OCI-M2 (cell line): Measurements from ENCODE around the gene CHAD.
"Not testable (repeated sequence)": the region's sequence is repeated elsewhere in the genome, so short reads cannot be mapped to it uniquely, and the experiment has no call there.

Experiments
- DNase-seq: peaks from one replicate; lab custom pipeline; 2025; ENCODE audit not compliant: unreplicated experiment; lab: John Stamatoyannopoulos, UW

Gene CHAD

GRCh38 chr17:50475362-50475761 lies 6.7 kb upstream of the CHAD start:
- no peak for DNase-seq

DNA sequence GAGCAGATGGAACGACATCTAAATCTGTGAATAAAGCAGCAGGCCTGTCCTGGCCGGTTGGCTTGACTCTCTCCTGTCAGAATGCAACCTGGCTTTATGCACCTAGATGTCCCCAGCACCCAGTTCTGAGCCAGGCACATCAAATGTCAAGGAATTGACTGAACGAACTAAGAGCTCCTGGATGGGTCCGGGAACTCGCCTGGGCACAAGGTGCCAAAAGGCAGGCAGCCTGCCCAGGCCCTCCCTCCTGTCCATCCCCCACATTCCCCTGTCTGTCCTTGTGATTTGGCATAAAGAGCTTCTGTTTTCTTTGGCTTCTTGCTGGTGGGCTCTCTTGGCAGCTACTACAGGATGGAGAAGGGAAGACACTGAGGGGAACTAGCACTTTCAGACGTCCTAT lies 5.8 kb upstream of the CHAD start:
- DNase-seq, result no peak

DNA sequence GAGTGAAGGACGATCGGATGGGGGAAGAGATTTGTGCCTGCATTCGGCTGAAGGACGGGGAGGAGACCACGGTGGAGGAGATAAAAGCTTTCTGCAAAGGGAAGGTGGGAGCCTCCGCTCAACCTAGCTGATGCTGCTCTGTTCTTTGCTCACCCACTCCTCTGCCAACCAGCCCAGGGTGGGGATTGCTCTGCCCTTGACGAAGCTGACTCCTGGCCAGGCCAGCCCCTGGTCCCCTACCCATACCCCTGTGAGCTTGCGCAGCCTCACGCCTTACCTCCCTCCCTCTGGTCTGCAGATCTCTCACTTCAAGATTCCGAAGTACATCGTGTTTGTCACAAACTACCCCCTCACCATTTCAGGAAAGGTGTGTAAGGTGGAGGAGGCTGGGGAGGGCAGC lies 5.2 kb upstream of the CHAD start:
- DNase-seq, result no peak

- DNase-seq, result not testable (repeated sequence)
These were observed 4.1 kb upstream of the CHAD start for GRCh38 chr17:50472761-50473161.

DNA sequence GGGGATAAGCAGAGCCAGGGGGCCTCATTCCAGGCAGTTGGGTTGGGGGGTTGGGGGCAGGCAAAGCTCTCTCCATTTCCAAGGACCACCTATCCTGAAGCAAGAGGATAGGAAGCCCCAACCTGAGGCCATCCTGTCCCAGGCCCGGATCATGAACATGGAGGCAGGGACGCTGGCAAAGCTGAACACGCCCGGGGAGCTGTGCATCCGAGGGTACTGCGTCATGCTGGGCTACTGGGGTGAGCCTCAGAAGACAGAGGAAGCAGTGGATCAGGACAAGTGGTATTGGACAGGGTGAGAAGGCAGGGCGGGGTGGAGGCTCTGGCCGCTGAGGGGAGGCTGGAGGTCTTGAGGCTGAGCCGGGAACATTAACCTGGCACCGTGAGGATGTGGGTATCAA lies 3.6 kb upstream of the CHAD start:
- DNase-seq, result no peak

DNA sequence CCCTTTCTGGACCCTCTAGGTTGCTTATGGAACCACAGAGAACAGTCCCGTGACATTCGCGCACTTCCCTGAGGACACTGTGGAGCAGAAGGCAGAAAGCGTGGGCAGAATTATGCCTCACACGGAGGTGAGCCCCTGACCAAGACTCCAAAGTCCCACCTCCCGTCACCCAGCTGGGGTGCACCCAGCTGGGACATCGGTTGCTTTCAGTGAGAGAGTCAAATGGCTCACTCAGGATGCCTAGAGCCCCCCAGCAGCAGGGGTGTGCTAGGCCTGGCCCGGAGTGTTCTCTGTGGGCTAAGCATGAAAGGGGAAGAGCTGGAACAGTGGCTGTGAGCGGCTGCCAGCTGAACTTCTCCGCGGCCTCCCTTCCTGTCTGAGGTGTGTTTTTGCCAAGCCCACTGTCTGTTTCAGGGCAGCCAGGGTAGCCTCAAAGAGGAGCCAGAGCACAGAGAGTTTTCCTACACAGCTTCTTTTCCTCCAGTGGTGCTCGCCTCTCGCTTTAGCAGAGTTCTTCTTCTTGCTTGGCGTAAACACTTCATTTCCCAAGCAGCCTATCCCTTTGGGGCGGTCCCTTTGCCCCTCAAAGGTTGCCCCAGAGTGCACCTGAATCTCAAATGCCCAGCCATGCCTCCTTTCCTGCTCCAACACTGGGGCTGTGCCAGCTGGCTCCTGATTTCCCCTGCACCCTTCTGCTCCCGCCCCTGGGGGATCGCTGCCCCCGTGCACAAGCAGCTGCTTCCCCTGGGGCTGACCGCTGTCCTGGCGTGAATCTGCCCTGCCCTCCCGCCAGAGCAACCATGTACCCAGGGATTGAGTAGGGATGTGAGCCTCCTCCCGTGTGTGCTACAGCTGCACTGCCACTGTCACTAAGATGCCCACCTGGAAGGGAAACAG lies 2.6 kb upstream of the CHAD start:
- DNase-seq, result no peak

DNA sequence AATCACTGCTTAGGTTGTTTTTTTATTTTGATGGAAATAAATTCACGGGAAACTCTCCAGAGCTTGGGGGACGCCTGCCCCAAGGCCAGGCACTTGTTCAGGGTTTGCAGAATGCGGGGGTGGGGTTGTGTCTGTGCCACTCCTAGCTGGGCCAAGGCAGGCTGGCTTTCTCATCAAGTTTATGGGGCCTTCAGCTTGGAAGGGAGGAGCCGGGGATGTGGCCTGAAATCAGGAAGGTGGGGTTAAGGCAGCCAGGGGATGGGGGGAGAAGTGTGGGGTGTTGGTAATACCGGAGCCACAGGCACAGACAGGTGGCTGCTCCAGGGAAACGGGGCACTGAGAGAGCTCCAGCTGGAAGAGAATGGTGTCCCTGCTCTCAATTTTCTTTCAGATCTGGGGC lies 1.7 kb upstream of the CHAD start:
- no peak for DNase-seq

GRCh38 chr17:50469671-50470305 lies 1.1 kb upstream of the CHAD start:
- no peak for DNase-seq

GRCh38 chr17:50469208-50469605 lies 527 bp upstream of the CHAD start:
- no peak for DNase-seq

DNA sequence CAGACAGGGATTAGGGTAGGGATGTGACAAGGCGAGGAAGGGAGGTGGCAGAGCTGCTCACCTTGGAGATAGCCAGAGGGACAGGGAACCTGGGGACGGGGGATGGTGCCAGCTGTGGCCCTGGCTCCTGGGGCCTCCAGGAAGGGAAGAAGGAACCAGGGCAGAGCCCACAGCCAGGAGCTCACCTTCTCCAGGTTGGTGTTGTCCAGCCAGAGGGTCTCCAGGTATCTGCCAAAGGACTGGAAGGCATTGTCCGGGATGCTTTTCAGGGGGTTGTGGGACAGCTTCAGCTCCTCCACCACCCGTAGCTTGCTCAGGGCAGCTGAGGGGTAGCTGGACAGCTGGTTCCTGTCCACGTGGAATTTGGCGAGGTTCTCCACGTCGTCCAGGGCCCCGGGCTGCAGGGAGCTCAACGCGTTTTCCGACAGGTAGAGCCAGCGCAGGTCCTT lies 801 bp downstream of the CHAD start:
- no peak for DNase-seq

- no peak for DNase-seq
These were observed 1.4 kb downstream of the CHAD start for GRCh38 chr17:50467114-50467854.

GRCh38 chr17:50466371-50467113 lies 2.1 kb downstream of the CHAD start:
- DNase-seq, result no peak

DNA sequence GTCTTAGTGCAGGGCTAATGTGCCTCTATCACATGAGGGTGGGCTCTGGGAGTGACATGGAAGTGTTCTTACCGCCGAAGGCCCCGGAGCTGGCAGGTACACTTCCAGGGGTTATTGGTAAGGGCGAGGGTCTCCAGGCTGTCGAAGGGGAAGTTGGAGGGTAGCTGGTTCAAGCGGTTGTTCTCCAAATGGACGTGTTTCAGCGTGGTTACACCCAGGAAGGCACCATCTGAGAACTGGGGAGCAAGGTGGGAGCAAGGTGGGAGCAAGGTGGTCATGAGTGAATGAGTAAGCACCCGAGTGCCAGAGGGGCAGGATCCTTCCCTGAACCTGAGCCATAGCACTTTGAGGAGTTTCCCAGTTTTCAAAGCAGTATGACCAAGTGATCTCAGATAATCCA lies 3.0 kb downstream of the CHAD start:
- no peak for DNase-seq

- DNase-seq, result no peak
These were observed 3.5 kb downstream of the CHAD start for GRCh38 chr17:50465171-50465570.

GRCh38 chr17:50464736-50465135 lies 3.9 kb downstream of the CHAD start:
- DNase-seq, result no peak

GRCh38 chr17:50464121-50464520 lies 4.6 kb downstream of the CHAD start:
- no peak for DNase-seq

- no peak for DNase-seq
These were observed 6.2 kb downstream of the CHAD start for GRCh38 chr17:50462446-50462845.

DNA sequence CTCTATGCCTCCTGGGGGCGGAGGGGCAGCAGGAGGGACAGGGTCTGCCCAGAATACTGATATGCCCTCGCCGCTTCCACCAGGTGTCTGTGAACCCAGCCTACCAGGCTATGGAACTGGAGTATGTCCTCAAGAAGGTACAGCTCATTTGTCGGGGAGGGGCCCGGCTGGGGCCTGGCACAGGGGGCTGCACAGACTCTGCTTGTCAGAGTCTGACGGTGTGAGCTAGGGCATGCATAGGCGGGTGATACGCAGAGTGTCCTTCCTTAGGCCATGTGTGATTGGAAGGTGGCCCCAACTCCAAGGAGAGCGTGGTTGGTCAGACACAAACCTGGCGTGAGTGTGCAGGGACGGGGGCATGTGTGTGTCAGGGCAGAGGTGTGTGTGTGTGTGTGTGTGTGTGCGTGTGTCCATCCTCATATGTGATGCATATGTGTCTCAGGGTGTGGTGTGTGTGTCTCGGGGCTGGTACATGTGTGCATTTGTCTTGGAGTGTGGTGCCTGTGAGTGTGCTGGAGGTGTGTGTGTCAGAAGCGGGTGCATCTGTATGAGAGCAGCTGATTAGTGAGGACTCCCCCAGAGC lies 7.0 kb downstream of the CHAD start:
- DNase-seq, result no peak

GRCh38 chr17:50460831-50461526 lies 7.7 kb downstream of the CHAD start:
- no peak for DNase-seq

DNA sequence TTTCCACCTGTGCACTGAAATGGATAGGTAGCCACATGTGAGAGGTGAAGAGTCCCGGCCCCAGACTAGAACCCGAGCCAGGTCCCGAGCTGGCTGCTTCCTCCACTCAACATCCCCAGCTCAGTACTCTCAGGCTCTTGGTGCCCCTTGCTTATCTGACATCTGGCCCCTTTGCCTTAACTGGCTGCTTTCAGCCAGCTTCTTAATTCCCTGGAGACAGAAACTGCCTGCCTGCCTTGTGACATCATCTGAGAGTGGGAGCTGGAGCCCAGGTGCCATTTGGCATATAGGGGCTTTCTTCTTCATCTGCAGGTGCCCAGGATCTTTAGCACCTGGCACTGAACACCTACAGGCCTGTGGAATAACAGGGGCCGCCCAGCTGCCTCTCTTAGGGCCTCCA lies 8.9 kb downstream of the CHAD start:
- no peak for DNase-seq
